Stimulated activated CD4-positive, alpha-beta T cell treated with anti-CD3 and anti-CD28 coated beads, TNF-alpha, amount 100 ng/mL, for 24 hours (primary cell): ENCODE data around the gene TEX35.
"Not testable (repeated sequence)": the region's sequence is repeated elsewhere in the genome, so short reads cannot be mapped to it uniquely, and the experiment has no call there.

Source experiments
- DNase-seq, 3 experiments: peaks; one replicate each; pipeline ENCODE4 v3.0.0-alpha.2; 2020; ENCODE audit warnings: low read depth in 3 of 3

TEX35 gene

GRCh38 chr1:178495158-178495557 lies 17.8 kb upstream of the TEX35 start:
- DNase-seq = no peak

- no peak for DNase-seq
Observed at GRCh38 chr1:178495741-178496409, 17.0 kb upstream of the TEX35 start.

GRCh38 chr1:178496410-178497135 lies 16.3 kb upstream of the TEX35 start, which contains the start of gene CLEC20A:
TSS of gene CLEC20A (minus strand) at chr1:178496964. CDS start at chr1:178496939, 25 bp downstream.
- no peak for DNase-seq

- no peak for DNase-seq
Observed at GRCh38 chr1:178497903-178498478, 14.9 kb upstream of the TEX35 start.

- no peak for DNase-seq
Observed at GRCh38 chr1:178498896-178499675, 13.8 kb upstream of the TEX35 start.

- no peak for DNase-seq
Observed at GRCh38 chr1:178500091-178500770, 12.7 kb upstream of the TEX35 start.

- no peak for DNase-seq
Observed at GRCh38 chr1:178500936-178501554, 11.9 kb upstream of the TEX35 start.

GRCh38 chr1:178501705-178502329 lies 11.1 kb upstream of the TEX35 start:
- DNase-seq = peak; percentile 18 to 53 (median 19)

GRCh38 chr1:178502330-178502714 lies 10.6 kb upstream of the TEX35 start:
- no peak for DNase-seq

GRCh38 chr1:178502856-178503255 lies 10.1 kb upstream of the TEX35 start:
- no peak for DNase-seq

- DNase-seq = not testable (repeated sequence)
Observed at GRCh38 chr1:178503316-178503715, 9.6 kb upstream of the TEX35 start.

- no peak for DNase-seq
Observed at GRCh38 chr1:178503849-178504248, 9.1 kb upstream of the TEX35 start.

- DNase-seq = no peak
Observed at GRCh38 chr1:178504286-178504685, 8.6 kb upstream of the TEX35 start.

- DNase-seq = no peak
Observed at GRCh38 chr1:178506177-178506576, 6.7 kb upstream of the TEX35 start.

- no peak for DNase-seq
Observed at GRCh38 chr1:178506669-178507068, 6.2 kb upstream of the TEX35 start.

GRCh38 chr1:178509414-178510007 lies 3.4 kb upstream of the TEX35 start:
- DNase-seq = no peak

- no peak for DNase-seq
Observed at GRCh38 chr1:178510155-178510554, 2.8 kb upstream of the TEX35 start.

GRCh38 chr1:178513278-178513983 lies 522 bp downstream of the TEX35 start:
- no peak for DNase-seq

- no peak for DNase-seq
Observed at GRCh38 chr1:178516110-178516509, 3.2 kb downstream of the TEX35 start.

GRCh38 chr1:178518894-178519293 lies 6.0 kb downstream of the TEX35 start:
- no peak for DNase-seq
